Karpas-422 (cell line): Measurements from ENCODE around the gene ANKFN1. TPM values are rescaled to one million over a fixed set of nuclear protein-coding genes. Genes with fewer than 3 reads are reported as not detected.

ENCODE experiments used
- DNase-seq: peaks from one replicate; pipeline ENCODE4 v3.0.0-alpha.2; 2015
- H2AFZ ChIP-seq: fragments of 200-600 bp; sonication (generic); 2 replicates; pipeline ENCODE4 v1.6.1; 2014; ENCODE audit warnings: antibody characterized with exemption, low read length, mixed read lengths
- H3K27ac ChIP-seq: fragments of 200-600 bp; sonication (generic); 2 replicates; pipeline ENCODE4 v1.5.1; 2014; ENCODE audit warnings: mild to moderate bottlenecking, low read length, moderate library complexity
- H3K27me3 ChIP-seq: fragments of 200-600 bp; sonication (generic); 2 replicates; pipeline ENCODE4 v1.6.1; 2014; ENCODE audit warnings: low read length, mixed read lengths
- H3K36me3 ChIP-seq: fragments of 200-600 bp; sonication (generic); 2 replicates; pipeline ENCODE4 v1.6.1; 2014; ENCODE audit warnings: low read length, mixed read lengths; ENCODE audit not compliant: insufficient read depth
- H3K4me1 ChIP-seq: fragments of 200-600 bp; sonication (generic); 2 replicates; pipeline ENCODE4 v1.6.1; 2014; ENCODE audit warnings: mild to moderate bottlenecking, low read length, mixed read lengths
- H3K4me2 ChIP-seq: fragments of 200-600 bp; sonication (generic); 2 replicates; pipeline ENCODE4 v1.6.1; 2014; ENCODE audit warnings: low read length, low read depth, mild to moderate bottlenecking; ENCODE audit not compliant: poor library complexity, severe bottlenecking
- H3K4me3 ChIP-seq: fragments of 200-600 bp; sonication (generic); 2 replicates; pipeline ENCODE4 v1.5.1; 2014; ENCODE audit warnings: mild to moderate bottlenecking, antibody characterized with exemption, low read length, mixed read lengths
- H3K79me2 ChIP-seq: fragments of 200-600 bp; sonication (generic); 2 replicates; pipeline ENCODE4 v1.6.1; 2014; ENCODE audit warnings: mild to moderate bottlenecking, low read length, mixed read lengths
- H3K9ac ChIP-seq: fragments of 200-600 bp; sonication (generic); 2 replicates; pipeline ENCODE4 v1.6.0; 2014; ENCODE audit warnings: low read length
- H3K9me2 ChIP-seq: fragments of 200-600 bp; sonication (generic), shearing (Covaris generic); replicated peaks from 2 replicates; pipeline ENCODE4 v1.6.0; 2014; ENCODE audit warnings: mild to moderate bottlenecking, low read length, moderate library complexity; ENCODE audit not compliant: insufficient read depth
- H3K9me3 ChIP-seq: fragments of 300-700, 200-600 bp; sonication (generic); 2 replicates; pipeline ENCODE4 v1.6.1; 2014; ENCODE audit warnings: low read length, mixed read lengths
- H4K20me1 ChIP-seq: fragments of 200-600 bp; sonication (generic); 2 replicates; pipeline ENCODE4 v1.6.1; 2014; ENCODE audit warnings: mild to moderate bottlenecking, antibody characterized with exemption, low read length, low read depth; ENCODE audit not compliant: insufficient read depth
- total RNA-seq: library from RNA; depleted of rRNA; stranded (reverse); fragments of >200 nt; shearing (Covaris generic); gene quantifications from 2 replicates; pipeline ENCODE4 v1.2.3, GENCODE V29; 2014; ENCODE audit warnings: low replicate concordance

ANKFN1 gene
- total RNA-seq, 1 experiment from 2014 or later = not detected

- H4K20me1 ChIP-seq = no peaks in the 10 kb centered on the region
- no peaks in the 10 kb centered on the region for H3K27me3 ChIP-seq
- no peak for DNase-seq
- H3K4me3 ChIP-seq = no peak overlapping the region
- no peak overlapping the region for H3K4me2 ChIP-seq
- no peak overlapping the region for H2AFZ ChIP-seq
- H3K4me1 ChIP-seq = no peaks in the 10 kb centered on the region
- H3K36me3 ChIP-seq = no peaks in the 10 kb centered on the region
- no peak overlapping the region for H3K9ac ChIP-seq
- H3K9me3 ChIP-seq = no peaks in the 10 kb centered on the region
- no peaks in the 10 kb centered on the region for H3K9me2 ChIP-seq
- H3K79me2 ChIP-seq = no peaks in the 10 kb centered on the region
- no peak overlapping the region for H3K27ac ChIP-seq
Measured at GRCh38 chr17:56313201-56313600, 159.9 kb downstream of the ANKFN1 start.

GRCh38 chr17:56314026-56314425 is 160.8 kb downstream of the ANKFN1 start:
- Histone ChIP-seq H3K4me1 (no peaks in the 10 kb centered on the region), H4K20me1 (no peaks in the 10 kb centered on the region), H3K27ac (no peak overlapping the region), H3K9ac (no peak overlapping the region), H2AFZ (no peak overlapping the region), H3K4me2 (no peak overlapping the region), H3K9me2 (no peaks in the 10 kb centered on the region), H3K79me2 (no peaks in the 10 kb centered on the region), H3K27me3 (no peaks in the 10 kb centered on the region), H3K4me3 (no peak overlapping the region), H3K36me3 (no peaks in the 10 kb centered on the region), H3K9me3 (no peaks in the 10 kb centered on the region)
- no peak for DNase-seq

DNA sequence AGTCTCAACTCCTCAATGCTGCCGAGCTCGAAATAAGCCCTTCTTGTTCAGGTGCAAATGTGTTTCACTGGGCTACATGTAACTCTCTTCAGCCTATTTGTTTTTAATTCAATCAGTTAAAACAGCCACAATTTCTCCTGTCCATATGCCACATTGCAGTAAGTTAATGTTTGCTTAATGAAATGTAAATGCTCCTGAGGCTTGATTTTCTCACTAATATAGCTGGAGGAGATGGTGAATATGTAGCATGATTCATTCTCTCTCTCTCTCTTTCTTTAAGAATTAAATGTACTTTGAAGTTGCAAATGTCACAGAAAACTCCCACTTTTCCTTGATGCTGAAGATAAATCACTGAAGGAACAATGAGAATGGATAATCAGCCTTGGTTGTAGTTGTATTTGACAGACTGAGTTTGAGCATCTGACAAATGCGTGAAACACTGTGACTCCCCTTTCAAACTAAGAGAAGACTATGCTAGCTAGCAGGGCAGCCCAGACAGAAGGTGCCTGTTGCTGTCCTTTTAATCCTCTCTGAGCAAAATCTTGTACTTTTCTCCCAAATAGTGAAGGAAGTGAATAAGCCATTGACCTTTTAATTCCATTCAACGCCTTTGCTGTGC is 161.8 kb downstream of the ANKFN1 start:
- no peaks in the 10 kb centered on the region for H3K4me1 ChIP-seq
- no peak overlapping the region for H3K27ac ChIP-seq
- H3K36me3 ChIP-seq = no peaks in the 10 kb centered on the region
- no peaks in the 10 kb centered on the region for H3K9me2 ChIP-seq
- no peaks in the 10 kb centered on the region for H3K27me3 ChIP-seq
- no peak overlapping the region for H2AFZ ChIP-seq
- H3K9ac ChIP-seq = no peak overlapping the region
- H3K4me2 ChIP-seq = no peak overlapping the region
- H4K20me1 ChIP-seq = no peaks in the 10 kb centered on the region
- DNase-seq = no peak
- H3K79me2 ChIP-seq = no peaks in the 10 kb centered on the region
- H3K9me3 ChIP-seq = no peaks in the 10 kb centered on the region
- no peak overlapping the region for H3K4me3 ChIP-seq

DNA sequence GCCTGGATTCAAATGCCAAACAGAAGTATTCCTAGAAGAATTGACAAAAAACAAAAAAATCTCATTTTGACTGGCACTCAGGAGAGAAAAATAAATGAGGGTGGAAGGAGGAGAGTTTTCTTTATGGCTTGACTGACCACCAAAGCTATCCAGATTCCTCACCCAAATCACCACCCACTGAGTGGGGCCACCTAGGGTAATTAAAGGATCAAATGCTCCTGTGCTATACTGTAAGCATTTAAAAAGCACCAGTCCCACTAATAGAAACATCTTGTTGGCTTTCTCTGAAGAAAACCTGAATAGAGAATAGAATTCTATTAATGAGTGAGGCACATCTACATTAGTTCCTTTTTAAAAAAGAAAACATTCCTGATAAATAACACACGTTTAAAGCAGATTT is 163.3 kb downstream of the ANKFN1 start:
- Histone ChIP-seq H3K27ac (no peak overlapping the region), H3K36me3 (no peaks in the 10 kb centered on the region), H3K9ac (no peak overlapping the region), H3K9me2 (no peaks in the 10 kb centered on the region), H3K27me3 (no peaks in the 10 kb centered on the region), H3K79me2 (no peaks in the 10 kb centered on the region), H3K4me1 (no peaks in the 10 kb centered on the region), H3K4me2 (no peak overlapping the region), H2AFZ (no peak overlapping the region), H3K9me3 (no peaks in the 10 kb centered on the region), H3K4me3 (no peak overlapping the region), H4K20me1 (no peaks in the 10 kb centered on the region)
- no peak for DNase-seq

- H2AFZ ChIP-seq = no peak overlapping the region
- no peak overlapping the region for H3K27ac ChIP-seq
- no peak for DNase-seq
- no peak overlapping the region for H3K4me2 ChIP-seq
- no peak overlapping the region for H3K4me3 ChIP-seq
- no peaks in the 10 kb centered on the region for H3K36me3 ChIP-seq
- no peaks in the 10 kb centered on the region for H3K9me2 ChIP-seq
- H3K9ac ChIP-seq = no peak overlapping the region
- no peaks in the 10 kb centered on the region for H3K9me3 ChIP-seq
- H3K27me3 ChIP-seq = no peaks in the 10 kb centered on the region
- H4K20me1 ChIP-seq = no peaks in the 10 kb centered on the region
- no peaks in the 10 kb centered on the region for H3K79me2 ChIP-seq
- H3K4me1 ChIP-seq = no peaks in the 10 kb centered on the region
Measured at GRCh38 chr17:56317351-56318208, 164.3 kb downstream of the ANKFN1 start.

- Histone ChIP-seq H2AFZ (no peak overlapping the region), H3K27me3 (no peaks in the 10 kb centered on the region), H3K4me2 (no peak overlapping the region), H3K9me2 (no peaks in the 10 kb centered on the region), H4K20me1 (no peaks in the 10 kb centered on the region), H3K4me3 (no peak overlapping the region), H3K9me3 (no peaks in the 10 kb centered on the region), H3K4me1 (no peaks in the 10 kb centered on the region), H3K27ac (no peak overlapping the region), H3K79me2 (no peaks in the 10 kb centered on the region), H3K36me3 (no peaks in the 10 kb centered on the region), H3K9ac (no peak overlapping the region)
- peak; percentile 80 for DNase-seq
Measured at GRCh38 chr17:56319531-56319930, 166.3 kb downstream of the ANKFN1 start.

DNA sequence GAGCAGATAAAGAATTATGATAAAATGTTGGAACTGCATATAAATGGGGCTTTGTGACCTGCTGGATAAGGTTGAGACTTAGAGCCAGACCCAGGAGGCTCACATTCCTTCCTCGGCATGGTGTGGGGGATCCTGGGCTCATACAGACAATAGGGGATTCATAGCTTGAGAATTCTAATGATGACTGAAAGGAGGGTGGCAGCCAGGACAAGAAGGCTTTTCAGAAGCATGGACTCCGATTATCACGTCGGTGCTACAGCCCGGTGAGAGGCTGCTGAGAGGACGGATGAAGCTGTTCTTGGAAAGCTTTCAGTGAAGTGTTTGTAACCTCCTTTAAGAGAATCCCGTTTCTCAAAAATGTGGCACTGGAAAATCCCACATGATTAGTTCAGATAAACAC is 167.2 kb downstream of the ANKFN1 start:
- Histone ChIP-seq H3K9ac (no peak overlapping the region), H3K36me3 (no peaks in the 10 kb centered on the region), H3K27me3 (no peaks in the 10 kb centered on the region), H3K79me2 (no peaks in the 10 kb centered on the region), H3K4me2 (no peak overlapping the region), H3K27ac (no peak overlapping the region), H2AFZ (no peak overlapping the region), H3K4me1 (no peaks in the 10 kb centered on the region), H4K20me1 (no peaks in the 10 kb centered on the region), H3K9me2 (no peaks in the 10 kb centered on the region), H3K9me3 (no peaks in the 10 kb centered on the region), H3K4me3 (no peak overlapping the region)
- DNase-seq = no peak

DNA sequence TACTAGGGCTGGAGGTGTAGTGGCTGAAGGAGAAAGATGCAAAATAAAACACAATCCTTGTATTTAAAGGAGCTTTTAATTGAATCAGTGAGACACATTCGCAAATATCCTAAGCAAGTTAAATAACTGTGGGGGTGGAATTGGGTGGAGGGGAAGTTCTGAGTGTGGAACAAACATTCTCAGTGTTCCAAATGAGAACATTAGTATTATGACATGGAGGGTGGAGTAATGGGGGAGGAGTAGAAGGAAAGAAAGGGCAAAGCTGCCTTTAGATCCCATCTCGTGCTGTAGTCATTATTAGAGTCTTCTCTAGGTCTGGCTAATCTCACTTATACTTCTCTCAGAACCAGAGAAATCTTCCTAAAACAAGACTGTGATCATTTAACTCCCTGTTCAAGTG is 169.7 kb downstream of the ANKFN1 start:
- no peak overlapping the region for H3K4me3 ChIP-seq
- no peak overlapping the region for H3K4me2 ChIP-seq
- no peaks in the 10 kb centered on the region for H3K9me2 ChIP-seq
- no peaks in the 10 kb centered on the region for H3K79me2 ChIP-seq
- H2AFZ ChIP-seq = no peak overlapping the region
- no peak overlapping the region for H3K27ac ChIP-seq
- no peaks in the 10 kb centered on the region for H3K4me1 ChIP-seq
- no peaks in the 10 kb centered on the region for H3K27me3 ChIP-seq
- H4K20me1 ChIP-seq = no peaks in the 10 kb centered on the region
- H3K9ac ChIP-seq = no peak overlapping the region
- no peak for DNase-seq
- no peaks in the 10 kb centered on the region for H3K36me3 ChIP-seq
- H3K9me3 ChIP-seq = no peaks in the 10 kb centered on the region
